Cerebellar nuclear complex (tissue), 1 donor: Measurements from ENCODE around the gene TTLL11.

Experiments used
- DNase-seq, 2 experiments: peaks; one replicate each; lab custom pipeline; 2025; lab: John Stamatoyannopoulos, UW

Gene TTLL11

DNA sequence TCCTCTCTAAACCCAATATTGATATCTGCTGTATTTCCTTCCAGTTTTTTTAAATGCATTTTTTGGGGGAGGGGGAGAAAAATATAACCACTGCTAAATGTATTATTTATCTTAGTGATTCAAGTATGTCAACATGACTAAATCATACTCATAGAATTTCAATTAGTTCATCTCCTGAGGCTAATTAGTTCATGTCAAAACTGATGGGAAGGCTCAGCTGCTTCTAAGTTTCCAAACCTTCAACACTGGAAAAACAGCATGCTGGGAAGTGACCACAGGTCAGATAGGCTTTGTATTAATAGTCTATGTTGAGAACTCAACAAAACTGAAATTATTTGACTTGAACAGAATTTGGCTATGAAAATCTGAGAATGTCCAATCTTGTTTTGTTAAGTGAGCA lies 118.7 kb downstream of the TTLL11 start:
- no peak for DNase-seq

DNA sequence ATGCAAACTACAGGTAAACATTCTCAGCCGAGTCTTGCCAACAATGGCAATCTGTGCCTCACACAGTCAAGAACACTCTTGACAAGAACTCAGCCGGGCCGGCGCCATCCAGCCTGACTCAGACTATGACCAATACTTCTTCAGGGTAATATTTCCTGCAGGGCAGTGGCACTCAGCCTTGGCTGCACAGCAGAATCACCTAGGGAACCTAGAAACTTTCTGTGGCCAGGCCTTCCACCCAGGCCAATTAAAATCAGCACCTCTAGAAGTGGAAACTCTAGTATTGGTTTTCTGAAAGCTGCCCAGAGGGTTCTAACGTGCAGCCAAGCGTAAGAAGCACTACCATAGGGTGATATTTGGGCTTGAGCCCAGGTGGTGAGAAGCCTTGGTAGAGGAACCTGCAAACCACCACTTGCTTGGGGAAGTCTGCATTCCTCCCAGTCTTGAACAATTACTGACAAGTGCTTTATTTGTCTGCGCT lies 120.6 kb downstream of the TTLL11 start:
- no peak for DNase-seq

DNA sequence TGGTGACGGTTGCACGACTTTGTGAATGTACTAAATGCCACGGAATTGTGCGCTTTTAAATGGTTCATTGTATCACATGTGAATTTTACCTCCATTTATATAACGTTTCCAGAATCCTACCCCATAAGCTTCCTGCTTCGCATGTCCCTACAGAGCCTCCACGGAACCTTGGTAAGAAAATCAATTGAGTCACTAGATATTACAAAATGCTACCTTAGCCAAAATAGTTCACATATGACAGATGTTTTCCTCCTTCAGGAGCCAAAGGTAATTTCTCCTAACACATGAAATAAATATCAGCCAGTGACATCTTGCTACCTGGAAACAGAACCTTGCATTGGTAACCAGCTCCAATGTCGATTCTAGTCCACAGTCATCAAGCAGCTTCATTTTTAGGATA lies 125.1 kb downstream of the TTLL11 start:
- DNase-seq, result no peak

DNA sequence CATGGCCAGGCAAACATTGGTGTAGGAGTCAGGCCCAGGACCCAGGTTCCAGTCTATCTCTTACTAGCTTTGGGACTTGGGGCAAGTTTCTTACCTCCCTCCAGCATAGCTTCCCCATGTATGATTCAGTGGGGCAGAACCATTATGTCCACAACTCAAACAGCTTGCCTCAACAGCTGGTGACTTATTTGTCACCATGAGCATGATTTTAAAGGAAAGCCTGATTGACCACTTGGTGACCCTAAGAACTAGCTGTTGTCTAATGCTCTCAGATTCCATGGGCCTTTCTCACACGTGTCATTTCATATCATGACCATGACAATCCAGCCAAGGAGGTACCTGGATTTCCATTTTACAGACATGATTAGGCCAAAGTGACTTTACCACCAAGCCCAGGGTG lies 126.4 kb downstream of the TTLL11 start:
- DNase-seq, result no peak

DNA sequence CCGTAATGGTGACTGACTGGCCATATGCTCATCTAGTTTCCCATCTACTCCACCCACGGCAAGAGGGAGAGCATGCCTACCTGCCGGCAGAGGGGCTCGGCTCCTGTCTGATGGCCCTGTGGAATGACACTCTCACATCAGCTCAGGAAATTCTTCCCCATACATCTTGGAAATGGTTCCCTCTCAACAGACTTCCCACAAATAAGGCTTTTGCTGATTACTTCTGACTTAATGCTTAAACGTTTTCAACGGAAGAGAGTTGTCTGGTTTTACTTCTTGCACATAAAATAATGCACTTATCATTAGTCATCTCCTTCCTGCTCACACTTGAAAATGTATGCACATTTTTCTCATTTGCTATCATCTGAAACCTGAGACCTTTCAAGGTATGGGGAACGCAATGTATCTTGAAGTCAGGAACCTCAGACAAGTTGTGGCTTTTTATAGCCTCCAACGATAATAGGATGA lies 129.5 kb downstream of the TTLL11 start:
- DNase-seq, result no peak

DNA sequence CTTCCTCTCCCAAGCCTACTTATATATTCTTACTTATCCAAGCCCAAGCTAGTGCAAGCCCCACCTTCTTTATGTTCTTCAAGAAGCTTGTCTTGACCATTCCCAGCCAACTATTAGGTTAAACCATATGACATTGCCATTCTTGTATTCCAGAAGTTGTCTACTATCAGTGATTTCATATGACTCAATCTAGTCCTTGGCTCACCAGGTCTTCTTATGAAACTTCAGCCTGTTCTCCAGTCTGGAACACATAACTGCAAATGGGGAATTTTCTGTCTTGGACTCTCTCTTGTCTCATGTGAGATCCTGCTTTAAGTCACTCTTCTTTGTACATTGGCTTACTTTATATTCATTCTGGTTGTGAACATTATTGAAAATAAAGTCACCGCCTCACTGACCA lies 130.7 kb downstream of the TTLL11 start:
- DNase-seq, result no peak

DNA sequence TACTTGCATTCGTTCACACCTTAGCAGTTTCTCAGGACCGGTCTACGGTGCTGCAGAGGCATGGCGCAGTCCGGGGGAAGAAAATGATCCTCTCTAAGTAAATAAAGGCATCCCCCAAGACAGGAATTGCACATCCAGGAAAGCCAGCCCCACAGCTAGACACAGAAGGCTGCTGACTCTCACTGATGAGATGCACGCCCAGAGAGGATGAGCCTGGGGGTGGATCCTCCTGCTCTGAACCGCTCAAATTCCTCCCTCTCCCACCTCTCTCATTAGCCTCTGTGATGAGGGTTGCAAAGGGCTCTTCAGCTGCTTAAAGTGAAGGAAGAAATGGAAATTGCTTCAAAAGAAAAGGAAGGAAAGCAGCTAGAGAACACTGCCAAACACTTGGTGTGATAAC lies 132.4 kb downstream of the TTLL11 start:
- DNase-seq, result no peak

DNA sequence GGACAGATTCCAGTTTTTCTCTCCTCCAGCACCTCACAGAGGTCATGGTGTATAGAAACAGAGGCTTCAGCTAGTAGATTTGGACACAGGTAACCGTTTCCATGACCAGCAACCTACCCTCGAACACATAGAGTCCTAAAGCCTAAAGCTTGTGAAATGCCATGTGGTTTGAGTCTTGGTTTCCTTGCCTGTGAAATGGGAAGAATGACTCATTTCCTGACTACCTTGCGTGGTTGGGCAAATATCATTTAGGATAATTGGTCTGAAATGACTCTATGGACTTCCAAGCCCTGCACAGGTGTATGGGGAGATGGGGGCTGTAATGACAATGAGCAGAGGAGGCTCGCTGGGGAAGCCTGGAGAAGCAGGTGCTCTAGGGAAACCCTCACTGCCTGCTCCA lies 134.6 kb downstream of the TTLL11 start:
- DNase-seq, result no peak

DNA sequence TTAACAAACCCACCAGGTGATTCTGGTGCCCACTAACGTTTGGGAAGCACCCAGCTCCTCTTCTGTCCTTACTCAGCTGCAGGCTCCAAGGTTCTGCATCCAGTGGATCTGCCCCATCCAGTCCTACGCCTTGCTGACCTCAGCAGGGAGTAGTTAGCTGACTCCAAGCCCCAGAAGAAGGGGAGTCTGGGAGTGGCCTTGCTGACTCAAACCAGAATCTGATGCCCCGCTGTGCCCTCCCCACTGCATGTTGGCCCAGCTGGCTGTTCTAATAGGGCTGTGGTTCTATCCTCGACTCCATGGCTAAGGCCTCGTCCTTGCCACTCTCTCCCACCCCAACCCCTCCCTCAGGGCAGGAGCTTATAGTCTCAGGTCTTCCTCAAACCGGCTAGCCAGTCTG lies 136.3 kb downstream of the TTLL11 start:
- DNase-seq, result no peak

DNA sequence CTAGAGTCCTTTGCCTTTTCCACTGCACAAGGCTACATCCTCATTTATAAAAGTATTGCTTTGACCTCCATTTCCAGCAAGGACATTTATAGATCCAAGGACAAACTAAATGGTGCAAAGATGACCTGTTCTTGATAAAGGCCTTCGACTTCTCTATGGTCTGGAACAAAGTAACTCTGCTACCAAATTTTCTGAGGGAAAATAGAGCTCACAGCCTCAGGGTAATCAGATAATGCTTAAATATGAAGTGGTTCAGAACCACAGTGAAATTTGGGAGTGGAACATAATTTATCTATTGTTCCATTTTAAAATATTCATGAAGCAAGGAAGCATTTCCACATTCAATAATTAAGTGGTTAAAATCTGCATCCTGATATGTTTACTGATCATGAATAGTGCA lies 137.5 kb downstream of the TTLL11 start:
- DNase-seq, result no peak

DNA sequence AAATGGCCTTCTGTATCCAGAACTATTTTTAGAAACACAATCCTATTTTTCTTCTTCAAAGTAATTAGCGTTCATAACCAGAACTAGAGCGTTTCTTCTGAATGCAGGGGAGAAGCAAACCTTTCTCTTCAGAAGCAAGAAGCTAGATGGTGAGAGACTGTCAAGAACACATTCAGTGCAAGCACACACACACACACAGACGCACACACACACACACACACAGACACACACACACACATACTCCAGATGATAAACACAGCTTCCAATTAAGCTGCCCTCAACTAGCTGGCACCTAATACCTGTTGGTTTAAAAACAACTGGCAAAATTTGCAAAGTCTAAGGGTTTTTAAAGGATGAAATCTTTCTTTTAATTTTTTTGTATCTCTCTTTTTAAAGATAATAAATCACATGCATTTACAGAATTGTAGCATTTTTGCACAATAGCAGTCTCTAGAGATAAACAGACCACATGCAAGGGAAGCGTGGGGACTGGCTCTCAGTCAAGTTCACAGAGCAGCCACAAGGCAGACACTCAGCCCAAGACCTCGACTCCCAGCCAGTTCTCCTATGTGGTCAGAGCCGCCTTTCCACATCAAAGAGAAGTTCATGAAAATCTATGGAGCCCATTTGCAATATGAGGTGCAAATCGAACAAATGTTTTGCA lies 138.5 kb downstream of the TTLL11 start:
- no peak for DNase-seq

DNA sequence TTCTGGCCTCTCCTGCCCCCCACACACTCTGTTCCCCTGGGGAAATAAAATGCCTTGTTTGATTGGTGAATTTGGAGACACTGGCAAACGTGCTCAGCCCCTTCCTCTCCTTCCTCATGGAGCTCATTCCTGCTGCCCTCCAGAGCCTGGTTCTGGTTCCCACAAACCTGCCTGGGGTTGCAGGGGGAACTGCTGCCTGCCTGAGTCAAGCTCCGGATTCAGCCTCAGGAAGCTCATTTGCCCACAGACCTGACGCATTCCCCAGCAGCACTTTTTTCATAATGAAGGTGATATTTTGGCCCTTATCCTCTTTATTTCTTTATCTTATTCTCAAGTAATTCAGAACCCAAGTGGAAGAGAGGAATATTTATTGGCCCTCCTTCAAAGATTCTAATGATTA lies 140.5 kb downstream of the TTLL11 start:
- no peak for DNase-seq

DNA sequence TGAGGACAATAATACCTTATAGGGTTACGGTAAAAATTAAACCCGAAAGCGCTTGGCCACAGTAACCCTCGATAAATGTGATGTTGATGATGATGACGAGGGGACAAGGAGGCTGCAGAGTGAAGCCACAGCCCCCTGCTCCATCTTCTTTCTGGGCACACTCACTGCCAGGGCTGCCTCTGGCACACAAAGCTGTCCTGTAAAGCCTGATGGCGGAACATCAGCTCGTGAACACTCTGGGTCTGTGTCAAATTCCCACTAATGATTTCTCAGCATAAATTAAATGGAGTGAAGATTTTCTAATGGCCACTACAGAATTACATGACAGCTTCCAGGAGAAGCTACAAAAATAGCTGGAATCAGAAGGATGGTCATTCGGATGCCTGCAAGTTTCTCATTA lies 142.2 kb downstream of the TTLL11 start:
- no peak for DNase-seq

DNA sequence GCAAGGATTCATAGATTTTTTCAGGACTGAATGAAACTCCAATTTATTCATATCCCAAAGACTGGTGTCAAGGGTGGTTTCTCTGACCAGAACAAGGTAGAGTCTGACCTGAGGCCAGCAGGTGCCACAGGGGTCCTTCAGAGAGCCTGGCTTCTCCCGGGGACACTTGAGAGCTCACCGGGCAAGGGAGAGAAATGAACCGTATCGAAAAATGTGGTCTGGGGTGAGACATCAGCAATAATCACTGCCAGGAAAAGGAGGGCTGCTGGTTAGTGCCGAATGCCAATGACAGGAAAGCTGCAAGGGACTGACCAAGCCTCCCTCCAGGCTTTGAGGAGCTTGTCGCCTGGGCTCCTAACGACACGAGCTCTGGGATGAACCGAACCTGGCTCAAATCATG lies 142.7 kb downstream of the TTLL11 start:
- no peak for DNase-seq

DNA sequence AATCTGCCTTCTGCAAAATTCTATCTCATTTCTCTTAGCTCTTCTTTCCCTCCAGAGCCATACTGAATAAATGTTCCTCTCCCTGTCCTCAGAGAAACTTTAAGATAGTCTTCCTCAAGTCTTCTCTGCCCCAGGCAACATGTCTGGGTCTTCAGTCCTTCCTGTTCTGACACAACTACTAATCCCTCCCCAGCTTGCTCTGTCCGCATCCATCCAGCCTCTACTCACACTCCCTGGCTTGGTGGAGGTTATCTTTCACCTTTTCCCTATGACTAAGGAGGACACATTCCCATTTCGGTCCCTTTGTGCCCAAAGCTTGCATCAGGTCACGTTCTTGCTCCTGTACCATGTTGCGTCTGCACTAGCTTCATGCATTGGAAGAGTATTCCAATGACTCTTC lies 143.3 kb downstream of the TTLL11 start:
- no peak for DNase-seq

DNA sequence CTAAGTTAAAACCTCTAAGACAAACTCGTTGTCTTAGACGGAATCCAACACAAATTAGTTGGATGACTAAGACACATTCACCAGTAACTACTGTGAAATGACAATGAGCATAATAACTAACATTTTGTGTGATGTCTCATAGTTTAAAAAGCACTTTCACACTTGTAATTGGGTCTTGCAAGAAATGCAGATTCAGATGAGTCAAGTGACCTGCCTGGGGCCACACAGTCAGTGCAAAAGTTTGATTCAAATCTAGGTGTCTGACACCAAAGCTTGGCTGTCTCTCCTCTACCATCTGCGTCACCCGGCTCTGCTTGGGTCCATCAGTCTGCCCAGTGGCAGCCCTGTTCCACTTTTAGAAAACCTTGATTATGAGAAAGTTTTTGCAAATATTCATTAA lies 143.7 kb downstream of the TTLL11 start:
- no peak for DNase-seq

DNA sequence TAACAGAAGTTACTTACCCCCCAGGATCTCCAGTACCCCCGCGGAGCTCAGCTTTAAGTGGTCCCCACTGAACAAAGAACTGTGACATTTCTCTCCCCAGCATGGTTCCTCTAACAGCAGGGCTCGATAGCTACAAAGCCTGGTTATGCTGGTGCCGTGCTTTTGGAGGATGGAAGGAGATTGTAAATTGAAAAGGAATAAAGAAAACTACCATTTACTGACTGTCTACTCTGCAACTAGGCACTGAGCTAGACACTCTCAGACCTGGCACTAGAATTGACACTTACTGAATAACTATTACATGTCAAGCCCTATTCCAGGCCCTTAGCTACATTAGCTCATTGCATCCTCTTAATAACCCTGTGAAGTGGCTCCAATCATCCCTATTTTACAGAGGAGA lies 145.3 kb downstream of the TTLL11 start:
- no peak for DNase-seq

DNA sequence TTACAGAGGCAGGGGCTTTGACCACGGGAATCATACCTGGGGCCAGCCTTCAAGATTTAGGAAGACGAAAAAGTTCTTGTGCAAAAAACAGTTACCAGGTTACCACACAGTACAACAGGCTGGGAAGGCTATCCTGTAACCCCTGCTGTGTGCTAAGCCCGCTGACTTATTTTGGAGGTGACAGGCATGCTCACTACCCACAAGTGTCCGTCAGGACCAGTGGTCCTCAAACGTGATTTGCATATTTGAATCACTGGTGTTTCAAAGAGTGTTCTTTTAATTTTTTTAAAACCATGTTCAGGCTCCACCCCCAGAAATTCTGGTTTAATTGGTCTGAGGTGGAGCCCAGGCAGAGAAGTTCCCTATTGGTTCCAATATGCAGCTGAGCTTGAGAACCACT lies 146.6 kb downstream of the TTLL11 start:
- DNase-seq, result no peak

DNA sequence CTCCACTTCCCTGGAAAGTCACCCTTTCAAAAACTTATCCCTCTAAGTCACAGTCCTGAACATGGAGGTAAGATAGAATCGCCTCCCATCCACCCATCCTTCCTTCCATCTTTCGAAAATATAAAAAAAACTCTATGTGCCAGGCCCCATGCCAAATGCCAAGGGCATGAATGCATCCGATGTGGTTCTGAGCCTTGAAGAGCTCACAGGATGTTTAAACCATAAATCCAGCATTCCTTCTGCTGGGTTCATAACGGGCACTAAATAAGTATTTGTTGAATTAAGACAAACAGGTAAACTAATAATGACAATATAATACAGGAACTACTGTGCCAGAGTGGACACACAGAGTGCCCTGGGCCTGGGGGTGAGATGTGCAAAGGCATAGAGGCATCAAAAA lies 147.3 kb downstream of the TTLL11 start:
- no peak for DNase-seq

DNA sequence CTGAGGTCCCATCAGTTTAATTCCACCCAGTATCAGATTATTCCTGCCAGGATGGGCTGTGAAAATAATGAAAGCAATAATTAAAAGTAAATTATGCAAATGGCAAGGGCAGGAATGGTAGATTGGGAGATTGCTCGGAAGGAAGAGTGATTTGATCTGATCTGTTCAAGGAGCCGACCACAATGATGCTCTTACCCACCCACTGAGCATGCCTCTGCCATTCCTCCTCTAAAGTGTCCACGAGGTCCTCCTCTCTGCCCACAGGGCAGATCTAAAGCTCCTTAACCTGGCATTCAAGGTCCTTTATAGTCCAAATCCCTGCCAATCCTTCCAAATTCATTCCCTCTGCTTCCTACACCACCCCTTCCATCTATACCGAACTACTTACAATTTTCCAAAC lies 147.8 kb downstream of the TTLL11 start:
- no peak for DNase-seq

DNA sequence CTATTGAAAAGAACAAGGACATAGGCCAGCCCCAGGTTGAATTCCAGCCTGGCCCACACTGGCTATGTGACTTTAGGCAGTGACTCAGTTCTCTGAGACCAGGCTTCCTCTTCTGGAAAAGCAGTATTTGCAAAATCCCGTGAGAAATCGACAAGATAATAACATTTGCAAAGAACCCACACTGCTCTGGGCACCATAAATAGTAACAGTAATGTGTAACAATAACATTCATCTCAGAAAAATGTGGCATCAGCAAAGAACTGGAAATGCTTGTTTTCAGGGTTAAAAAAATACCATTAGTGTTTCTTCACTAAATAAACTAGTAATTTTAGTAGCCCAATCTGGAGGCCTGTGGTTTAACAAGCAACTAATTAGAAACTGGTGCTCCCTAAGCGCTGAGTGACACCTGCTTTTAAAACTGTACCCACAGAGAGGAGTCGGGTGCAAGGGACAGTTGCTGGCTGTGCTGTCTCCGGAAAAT lies 148.4 kb downstream of the TTLL11 start:
- DNase-seq, result no peak

DNA sequence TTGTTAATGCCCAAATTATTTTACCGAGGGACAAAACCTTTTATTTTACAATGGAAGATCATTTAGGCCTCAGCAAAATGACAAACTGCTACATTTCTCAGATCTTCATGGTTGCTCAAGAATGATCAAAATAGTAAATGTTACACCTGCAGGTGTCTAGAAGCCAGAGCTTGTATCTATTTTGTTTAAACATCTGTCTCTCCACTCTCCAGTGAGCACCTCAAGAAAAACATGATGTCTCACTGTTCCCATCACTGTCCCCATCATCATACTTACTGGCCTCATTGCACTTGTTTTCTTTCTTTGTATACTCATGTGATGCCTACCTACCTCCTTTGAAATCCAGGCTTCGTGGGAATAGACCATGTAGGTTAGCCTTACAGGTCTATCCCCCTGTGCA lies 149.6 kb downstream of the TTLL11 start:
- DNase-seq, result no peak

DNA sequence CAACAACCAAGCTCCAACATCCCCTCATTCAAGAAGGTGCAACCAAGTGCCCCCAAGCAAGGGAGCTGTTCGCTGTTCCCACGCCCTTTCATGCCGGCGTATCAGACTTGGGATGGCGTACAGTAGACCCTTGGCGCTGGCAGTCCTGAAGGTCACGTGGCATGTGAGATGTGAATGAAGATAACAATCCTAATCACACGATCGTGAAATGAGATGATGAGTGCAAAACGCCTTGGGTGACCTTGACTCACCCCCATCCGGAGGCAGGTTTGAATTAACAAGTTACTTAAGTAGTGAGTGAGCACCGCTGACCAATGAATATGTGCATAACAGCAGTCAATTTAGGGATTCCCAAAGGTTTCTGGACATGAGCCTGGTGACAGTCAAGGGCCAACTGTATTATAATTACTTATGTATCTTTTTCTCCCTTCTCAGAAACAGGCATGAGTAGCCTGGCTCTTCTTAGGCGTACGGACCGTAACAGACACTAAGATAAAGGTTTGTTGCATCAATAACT lies 150.2 kb downstream of the TTLL11 start:
- DNase-seq, result no peak

DNA sequence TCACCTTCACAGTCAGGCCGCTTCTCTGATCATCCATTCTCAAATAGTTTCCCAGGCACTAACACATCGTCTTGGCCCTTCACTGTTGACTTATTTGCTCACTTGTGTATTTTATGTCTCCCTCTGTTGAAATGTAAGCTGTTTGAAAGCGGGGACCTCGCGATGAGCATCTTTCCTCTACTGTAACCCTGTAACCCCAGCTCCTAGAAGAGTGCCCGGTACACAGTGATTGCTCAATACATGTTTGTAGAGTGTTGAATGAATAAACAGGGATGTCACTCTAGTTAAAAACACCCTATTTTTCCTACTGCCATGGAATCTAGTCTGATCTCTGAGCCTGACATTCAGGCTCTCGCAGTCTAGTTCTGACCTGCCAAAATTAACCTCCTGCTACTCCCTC lies 150.8 kb downstream of the TTLL11 start:
- DNase-seq, result no peak
